ENCODE results near the gene DCAF5.

DNA sequence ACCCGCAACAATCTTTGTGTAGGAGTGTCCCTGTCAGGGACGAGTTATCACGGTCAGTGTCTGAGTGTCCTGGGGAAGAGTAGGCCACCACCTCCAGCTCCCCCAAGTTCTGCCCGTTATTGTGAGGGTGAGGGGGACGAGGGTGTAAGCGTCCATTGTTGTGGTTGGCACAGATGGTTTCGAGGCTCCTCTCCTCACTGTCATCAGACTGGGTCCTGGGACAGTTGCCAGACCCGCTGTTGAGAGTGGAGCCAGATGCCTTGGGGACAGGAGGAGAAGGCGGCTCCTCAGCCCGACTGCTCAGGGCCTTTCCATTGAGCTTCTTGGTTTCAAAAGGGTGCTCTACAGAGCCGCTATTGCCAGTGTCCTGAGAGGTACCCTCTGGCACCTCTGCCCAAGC is 98.9 kb downstream of the DCAF5 start:
- no peak for TF ChIP-seq SPI1 (IDR thresholded peaks at IDR 0.05; ENCODE audit: borderline replicate concordance, low read depth)
- TF ChIP-seq, protein P1, sequence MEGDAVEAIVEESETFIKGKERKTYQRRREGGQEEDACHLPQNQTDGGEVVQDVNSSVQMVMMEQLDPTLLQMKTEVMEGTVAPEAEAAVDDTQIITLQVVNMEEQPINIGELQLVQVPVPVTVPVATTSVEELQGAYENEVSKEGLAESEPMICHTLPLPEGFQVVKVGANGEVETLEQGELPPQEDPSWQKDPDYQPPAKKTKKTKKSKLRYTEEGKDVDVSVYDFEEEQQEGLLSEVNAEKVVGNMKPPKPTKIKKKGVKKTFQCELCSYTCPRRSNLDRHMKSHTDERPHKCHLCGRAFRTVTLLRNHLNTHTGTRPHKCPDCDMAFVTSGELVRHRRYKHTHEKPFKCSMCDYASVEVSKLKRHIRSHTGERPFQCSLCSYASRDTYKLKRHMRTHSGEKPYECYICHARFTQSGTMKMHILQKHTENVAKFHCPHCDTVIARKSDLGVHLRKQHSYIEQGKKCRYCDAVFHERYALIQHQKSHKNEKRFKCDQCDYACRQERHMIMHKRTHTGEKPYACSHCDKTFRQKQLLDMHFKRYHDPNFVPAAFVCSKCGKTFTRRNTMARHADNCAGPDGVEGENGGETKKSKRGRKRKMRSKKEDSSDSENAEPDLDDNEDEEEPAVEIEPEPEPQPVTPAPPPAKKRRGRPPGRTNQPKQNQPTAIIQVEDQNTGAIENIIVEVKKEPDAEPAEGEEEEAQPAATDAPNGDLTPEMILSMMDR (IDR thresholded peaks at IDR 0.05; ENCODE audit: insufficient read depth, low read length), result no peak
- TF ChIP-seq, protein P2, sequence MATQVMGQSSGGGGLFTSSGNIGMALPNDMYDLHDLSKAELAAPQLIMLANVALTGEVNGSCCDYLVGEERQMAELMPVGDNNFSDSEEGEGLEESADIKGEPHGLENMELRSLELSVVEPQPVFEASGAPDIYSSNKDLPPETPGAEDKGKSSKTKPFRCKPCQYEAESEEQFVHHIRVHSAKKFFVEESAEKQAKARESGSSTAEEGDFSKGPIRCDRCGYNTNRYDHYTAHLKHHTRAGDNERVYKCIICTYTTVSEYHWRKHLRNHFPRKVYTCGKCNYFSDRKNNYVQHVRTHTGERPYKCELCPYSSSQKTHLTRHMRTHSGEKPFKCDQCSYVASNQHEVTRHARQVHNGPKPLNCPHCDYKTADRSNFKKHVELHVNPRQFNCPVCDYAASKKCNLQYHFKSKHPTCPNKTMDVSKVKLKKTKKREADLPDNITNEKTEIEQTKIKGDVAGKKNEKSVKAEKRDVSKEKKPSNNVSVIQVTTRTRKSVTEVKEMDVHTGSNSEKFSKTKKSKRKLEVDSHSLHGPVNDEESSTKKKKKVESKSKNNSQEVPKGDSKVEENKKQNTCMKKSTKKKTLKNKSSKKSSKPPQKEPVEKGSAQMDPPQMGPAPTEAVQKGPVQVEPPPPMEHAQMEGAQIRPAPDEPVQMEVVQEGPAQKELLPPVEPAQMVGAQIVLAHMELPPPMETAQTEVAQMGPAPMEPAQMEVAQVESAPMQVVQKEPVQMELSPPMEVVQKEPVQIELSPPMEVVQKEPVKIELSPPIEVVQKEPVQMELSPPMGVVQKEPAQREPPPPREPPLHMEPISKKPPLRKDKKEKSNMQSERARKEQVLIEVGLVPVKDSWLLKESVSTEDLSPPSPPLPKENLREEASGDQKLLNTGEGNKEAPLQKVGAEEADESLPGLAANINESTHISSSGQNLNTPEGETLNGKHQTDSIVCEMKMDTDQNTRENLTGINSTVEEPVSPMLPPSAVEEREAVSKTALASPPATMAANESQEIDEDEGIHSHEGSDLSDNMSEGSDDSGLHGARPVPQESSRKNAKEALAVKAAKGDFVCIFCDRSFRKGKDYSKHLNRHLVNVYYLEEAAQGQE (IDR thresholded peaks at IDR 0.05; ENCODE audit: insufficient replicate concordance, low read depth), result no peak

All from HL-60 (cell line).